NCI-H345 (cell line): ENCODE results near the gene MAP3K13.

ENCODE experiments used
- DNase-seq: peaks from one replicate; lab custom pipeline; 2025; lab: John Stamatoyannopoulos, UW

Gene MAP3K13, protein sequence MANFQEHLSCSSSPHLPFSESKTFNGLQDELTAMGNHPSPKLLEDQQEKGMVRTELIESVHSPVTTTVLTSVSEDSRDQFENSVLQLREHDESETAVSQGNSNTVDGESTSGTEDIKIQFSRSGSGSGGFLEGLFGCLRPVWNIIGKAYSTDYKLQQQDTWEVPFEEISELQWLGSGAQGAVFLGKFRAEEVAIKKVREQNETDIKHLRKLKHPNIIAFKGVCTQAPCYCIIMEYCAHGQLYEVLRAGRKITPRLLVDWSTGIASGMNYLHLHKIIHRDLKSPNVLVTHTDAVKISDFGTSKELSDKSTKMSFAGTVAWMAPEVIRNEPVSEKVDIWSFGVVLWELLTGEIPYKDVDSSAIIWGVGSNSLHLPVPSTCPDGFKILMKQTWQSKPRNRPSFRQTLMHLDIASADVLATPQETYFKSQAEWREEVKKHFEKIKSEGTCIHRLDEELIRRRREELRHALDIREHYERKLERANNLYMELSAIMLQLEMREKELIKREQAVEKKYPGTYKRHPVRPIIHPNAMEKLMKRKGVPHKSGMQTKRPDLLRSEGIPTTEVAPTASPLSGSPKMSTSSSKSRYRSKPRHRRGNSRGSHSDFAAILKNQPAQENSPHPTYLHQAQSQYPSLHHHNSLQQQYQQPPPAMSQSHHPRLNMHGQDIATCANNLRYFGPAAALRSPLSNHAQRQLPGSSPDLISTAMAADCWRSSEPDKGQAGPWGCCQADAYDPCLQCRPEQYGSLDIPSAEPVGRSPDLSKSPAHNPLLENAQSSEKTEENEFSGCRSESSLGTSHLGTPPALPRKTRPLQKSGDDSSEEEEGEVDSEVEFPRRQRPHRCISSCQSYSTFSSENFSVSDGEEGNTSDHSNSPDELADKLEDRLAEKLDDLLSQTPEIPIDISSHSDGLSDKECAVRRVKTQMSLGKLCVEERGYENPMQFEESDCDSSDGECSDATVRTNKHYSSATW

GRCh38 chr3:185362850-185363661, at the start of gene MAP3K13:
TSS of gene MAP3K13 (plus strand) at chr3:185363136. CDS start at chr3:185428582, 65,446 bp downstream.
- no peak for DNase-seq

- DNase-seq, result no peak
Observed at GRCh38 chr3:185313693-185314246, 49.2 kb upstream of the MAP3K13 start.

- no peak for DNase-seq
Observed at GRCh38 chr3:185316740-185317412, 46.1 kb upstream of the MAP3K13 start.

GRCh38 chr3:185317674-185318073, 45.3 kb upstream of the MAP3K13 start:
- DNase-seq, result no peak

- no peak for DNase-seq
Observed at GRCh38 chr3:185318141-185318540, 44.8 kb upstream of the MAP3K13 start.

DNA sequence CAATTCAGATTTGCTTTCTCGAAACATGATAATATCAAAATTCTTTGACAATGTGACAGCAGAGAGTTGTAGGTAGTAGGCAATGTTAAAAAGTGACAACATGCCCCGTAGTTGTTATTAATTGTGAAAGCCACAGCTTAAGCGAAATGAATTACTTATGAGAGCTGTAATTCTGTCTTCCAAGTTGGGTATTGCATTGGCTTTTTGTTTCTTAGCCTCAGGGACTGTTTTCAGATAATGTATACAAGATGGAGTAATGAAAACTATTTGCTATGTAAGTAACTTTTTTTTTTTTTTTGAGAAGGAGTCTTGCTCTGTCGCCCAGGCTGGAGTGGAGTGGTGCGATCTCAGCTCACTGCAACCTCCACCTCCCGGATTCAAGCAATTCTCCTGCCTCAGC, 43.1 kb upstream of the MAP3K13 start:
- DNase-seq, result no peak

- DNase-seq, result no peak
Observed at GRCh38 chr3:185320949-185321348, 42.0 kb upstream of the MAP3K13 start.

DNA sequence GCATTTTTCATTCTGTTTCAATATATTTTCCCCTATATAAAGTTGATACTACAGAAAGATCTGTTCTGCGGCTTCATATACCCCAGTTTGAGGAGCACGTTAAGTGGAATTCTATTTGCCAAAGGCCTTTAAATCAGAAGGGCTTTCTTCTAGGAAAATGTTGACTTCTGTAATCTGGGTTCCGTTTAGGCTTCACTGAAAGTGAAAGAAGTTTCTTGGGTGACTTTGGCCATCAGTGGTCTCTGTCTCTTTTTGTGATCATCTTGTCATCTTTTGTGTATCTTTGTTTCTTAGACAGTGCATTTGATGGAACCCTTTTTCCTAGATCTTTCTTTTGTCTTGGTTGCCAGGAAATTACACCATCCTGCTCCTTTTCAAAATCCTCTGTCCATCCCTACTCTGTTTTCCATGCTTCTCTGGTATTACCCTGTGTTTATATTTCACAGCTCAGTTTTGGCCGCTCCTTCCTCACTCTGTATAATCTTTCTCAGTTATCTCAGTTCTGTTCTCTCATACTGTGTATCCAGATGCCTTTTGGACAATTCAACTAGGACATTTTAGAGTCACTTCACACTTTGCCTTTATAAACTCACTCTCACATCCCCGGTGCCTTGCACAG, 40.7 kb upstream of the MAP3K13 start:
- no peak for DNase-seq

DNA sequence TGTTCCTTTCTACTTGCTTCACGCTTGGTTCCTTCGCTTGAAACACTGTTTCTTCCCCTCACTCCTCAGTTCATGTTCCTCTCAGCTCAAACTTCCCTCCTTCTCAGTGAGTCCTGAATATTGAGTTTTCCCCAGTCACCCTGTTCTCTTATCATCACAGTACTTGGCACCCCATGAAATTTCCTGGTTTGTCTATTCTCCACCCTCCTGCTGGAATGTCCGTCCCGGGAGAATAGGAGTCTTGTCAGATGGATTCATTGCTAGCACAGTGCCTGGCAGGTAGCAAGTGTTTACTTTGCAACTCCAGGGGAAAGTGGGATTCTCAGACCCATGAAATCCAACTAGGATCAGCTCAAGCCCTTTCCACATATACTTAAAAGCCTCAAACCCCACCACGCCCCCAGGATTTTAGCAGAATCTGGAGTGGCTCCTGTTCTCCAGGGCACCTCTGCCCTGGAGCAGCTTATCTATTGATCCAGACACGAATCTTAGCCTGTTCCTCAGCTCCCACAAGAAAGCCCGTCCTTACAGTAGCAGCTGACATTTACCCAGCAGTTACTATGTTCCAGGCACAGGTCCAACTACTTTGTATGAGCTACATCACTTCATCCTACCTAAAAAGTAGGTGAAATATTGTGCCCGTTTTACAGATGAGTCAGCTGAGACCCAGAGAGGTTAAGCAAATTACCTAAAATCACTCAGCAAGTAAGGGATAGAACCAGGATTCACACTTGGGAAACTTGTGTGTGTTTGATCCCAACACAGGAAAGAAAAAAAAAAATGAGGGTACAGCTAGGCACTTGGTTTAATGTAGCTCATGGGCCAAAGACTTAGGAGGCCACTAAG, 36.8 kb upstream of the MAP3K13 start:
- no peak for DNase-seq

DNA sequence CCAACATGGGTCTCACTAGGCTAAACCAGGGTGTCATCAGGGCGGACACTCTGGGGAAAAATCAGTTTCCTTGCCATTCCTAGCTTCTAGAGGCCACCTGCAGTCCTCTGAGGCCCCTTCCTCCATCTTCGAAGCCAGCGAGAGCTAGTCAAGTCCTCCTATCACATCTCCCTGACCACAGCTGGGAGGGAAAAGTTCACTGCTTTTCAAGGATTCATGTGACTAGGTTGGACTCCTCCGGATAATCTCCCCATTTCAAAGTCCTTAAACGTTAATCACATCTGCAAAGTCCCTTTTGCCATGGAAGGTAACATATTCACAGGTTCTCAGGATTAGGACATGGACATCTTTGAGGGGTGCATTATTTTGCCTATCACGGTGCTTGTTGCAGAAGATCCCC, 35.9 kb upstream of the MAP3K13 start:
- no peak for DNase-seq

DNA sequence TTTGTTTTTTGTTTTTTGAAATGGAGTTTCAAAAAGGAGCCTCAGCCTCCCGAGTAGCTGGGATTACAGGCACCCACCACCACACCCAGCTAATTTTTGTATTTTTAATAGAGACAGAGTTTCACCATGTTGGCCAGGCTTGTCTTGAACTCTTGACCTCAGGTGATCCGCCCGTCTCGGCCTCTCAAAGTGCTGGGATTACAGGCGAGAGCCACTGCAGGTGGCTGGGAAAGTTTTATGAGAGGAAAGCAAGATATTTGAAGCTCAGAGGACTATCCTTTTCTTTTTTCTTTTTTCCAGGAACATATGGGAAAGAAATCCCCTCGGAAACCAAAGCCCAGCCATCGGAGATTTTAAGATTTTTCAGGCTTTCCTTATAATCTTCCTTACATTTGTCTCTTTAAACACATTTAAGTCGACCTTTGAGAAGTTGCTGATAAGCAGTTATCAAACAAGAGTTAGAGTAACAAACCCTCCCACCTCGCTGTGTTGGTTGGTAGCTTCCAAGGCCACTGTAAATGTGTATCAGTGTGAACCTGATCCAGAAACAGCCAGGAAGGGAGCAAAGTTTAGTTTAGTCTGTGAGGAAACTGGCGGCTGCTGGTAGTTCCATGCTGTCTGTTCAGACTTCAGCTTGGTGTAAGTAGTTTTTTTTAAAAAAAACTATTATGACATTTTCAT, 34.5 kb upstream of the MAP3K13 start:
- no peak for DNase-seq

DNA sequence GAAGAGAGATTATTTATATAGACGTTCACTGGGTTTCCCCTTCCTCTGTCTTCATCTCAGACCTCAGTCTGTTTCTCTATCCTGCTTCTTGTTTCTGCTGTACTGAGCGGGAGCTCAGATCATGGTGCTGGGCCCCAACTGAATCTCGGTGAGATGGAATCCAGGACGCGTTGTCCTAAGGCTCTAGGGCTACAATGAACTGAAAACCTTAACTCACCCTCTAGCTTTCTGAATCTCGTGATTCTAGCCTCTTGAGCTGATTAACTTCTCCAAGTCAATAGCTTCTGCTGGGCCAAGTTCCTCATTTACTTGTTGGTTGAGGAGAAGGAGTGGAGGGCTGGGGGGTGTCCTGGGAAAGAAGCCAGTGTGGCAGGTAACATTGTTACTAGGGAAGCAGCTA, 32.7 kb upstream of the MAP3K13 start:
- no peak for DNase-seq

DNA sequence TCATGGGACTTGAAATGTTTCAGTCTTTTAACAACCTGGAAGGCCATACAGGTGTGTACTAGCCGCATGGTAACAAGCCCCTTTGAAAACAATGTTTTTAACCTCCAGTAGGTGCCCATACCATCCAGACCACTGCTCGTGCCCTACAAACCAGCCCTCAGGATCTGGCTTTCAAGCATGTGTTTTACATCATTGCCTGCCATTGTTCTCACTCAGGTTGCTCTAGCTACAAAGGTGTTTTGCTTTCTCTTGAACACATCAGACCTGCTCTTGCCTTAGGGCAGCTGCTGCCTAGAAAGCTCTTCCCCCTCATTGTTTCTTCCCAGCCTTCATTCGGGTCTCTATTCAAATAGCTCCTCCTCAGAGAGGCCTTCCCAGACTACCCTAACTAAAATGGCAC, 32.3 kb upstream of the MAP3K13 start:
- DNase-seq, result peak; percentile 78

GRCh38 chr3:185332026-185332735, 30.8 kb upstream of the MAP3K13 start:
- DNase-seq, result peak; percentile 73

- no peak for DNase-seq
Observed at GRCh38 chr3:185335799-185336198, 27.1 kb upstream of the MAP3K13 start.

- DNase-seq, result no peak
Observed at GRCh38 chr3:185337231-185337816, 25.6 kb upstream of the MAP3K13 start.

DNA sequence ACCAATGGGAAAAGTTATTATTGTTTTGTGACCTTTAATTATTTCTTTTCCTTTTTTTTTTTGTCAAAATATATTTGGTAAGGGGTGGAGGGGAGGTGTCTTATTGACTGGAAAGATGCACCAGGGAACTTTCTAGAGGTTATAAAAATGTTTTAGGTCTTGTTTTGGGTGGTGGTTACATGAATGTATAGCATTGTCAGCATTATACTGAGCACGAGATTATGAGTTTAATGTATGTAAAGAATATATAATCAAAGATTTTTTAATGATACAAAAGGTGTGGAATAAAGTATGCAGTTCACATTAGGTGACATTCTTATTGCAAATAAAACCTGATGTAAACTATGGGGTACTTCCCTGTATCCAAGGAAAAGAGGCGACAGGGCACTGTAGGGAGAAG, 23.0 kb upstream of the MAP3K13 start:
- no peak for DNase-seq

DNA sequence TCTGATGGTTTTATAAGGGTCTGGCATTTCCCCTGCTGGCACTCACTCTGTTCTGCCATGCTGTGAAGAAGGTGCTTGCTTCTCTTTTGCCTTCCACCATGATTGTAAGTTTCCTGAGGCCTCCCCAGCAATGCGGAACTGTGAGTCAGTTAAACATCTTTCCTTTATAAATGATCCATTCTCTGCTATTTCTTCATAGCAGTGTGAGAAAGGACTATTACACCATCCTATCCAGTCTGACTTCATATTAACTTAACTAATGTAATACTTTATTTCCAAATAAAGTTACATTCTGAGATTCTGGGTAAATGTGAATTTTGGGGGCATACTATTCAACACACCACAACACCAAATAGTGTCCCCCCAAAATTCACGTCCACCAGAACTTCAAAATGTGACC, 22.2 kb upstream of the MAP3K13 start:
- no peak for DNase-seq
